Panc1 (cell line): ENCODE results near the gene TOP3A. TPM values are rescaled to one million over a fixed set of nuclear protein-coding genes. Genes with fewer than 3 reads are reported as not detected.

Experiments
- ATAC-seq: fragments of 200-7000 bp; cut with Tn5 transposase; 2 replicates; pipeline ENCODE4 v1.9.1; 2020; ENCODE audit warnings: mild to moderate bottlenecking, moderate library complexity
- BruUV-seq: library from RNA; stranded (reverse); fragments of 400-500 nt; replicated peaks from 2 replicates; lab custom pipeline; 2021; lab: Mats Ljungman, UMichigan
- CTCF ChIA-PET: fragments of 300-600 bp; sonication (Branson Sonifier 250); formaldehyde crosslinking; loops from one replicate; lab custom pipeline; 2022; ENCODE audit warnings: antibody characterized with exemption; lab: Charles Lee
- POLR2A ChIA-PET: fragments of 300-600 bp; sonication (Branson Sonifier 250); formaldehyde crosslinking; loops from one replicate; lab custom pipeline; 2022; ENCODE audit warnings: antibody characterized with exemption; lab: Charles Lee
- DNase-seq: peaks from one replicate; pipeline ENCODE4 v3.0.0-alpha.2; 2010; ENCODE audit warnings: low read depth, low spot score
- H3K27ac ChIP-seq: 2 replicates; pipeline ENCODE4 v1.5.1; 2011; ENCODE audit warnings: mild to moderate bottlenecking, low read length, inconsistent platforms
- H3K27me3 ChIP-seq: fragments of 200-500 bp; sonication (Bioruptor generic); 2 replicates; pipeline ENCODE4 v1.6.0; 2014; ENCODE audit warnings: low read length, inconsistent platforms; ENCODE audit not compliant: control insufficient read depth, insufficient read depth
- H3K36me3 ChIP-seq: fragments of 200-500 bp; sonication (Bioruptor generic); 2 replicates; pipeline ENCODE4 v1.5.1; 2014; ENCODE audit warnings: inconsistent platforms, mild to moderate bottlenecking, low read length, moderate library complexity; ENCODE audit not compliant: control insufficient read depth, insufficient read depth
- H3K4me1 ChIP-seq: 2 replicates; pipeline ENCODE4 v1.5.1; 2011; ENCODE audit warnings: inconsistent platforms, mild to moderate bottlenecking, low read length, moderate library complexity; ENCODE audit not compliant: control insufficient read depth, insufficient read depth
- H3K4me3 ChIP-seq, 2 experiments: 2 replicates each; pipeline ENCODE4 v1.5.1; 2011 to 2012; ENCODE audit warnings: low read depth in 2 of 2, low read length in 2 of 2, mild to moderate bottlenecking in 2 of 2, inconsistent platforms in 1 of 2, moderate library complexity in 1 of 2
- H3K9me3 ChIP-seq: fragments of 200-500 bp; sonication (Bioruptor generic); 2 replicates; pipeline ENCODE4 v1.5.1; 2014; ENCODE audit warnings: low read depth, mild to moderate bottlenecking, inconsistent platforms, low read length, moderate library complexity; ENCODE audit not compliant: control insufficient read depth, insufficient read depth
- POLR2AphosphoS5 ChIP-seq: IDR thresholded peaks from 2 replicates; pipeline ENCODE4 v1.6.1; 2012; ENCODE audit warnings: mild to moderate bottlenecking, low read depth, low read length, moderate library complexity
- SIN3A ChIP-seq: IDR thresholded peaks from 2 replicates; pipeline ENCODE4 v1.6.1; 2012; ENCODE audit warnings: low read depth, mild to moderate bottlenecking, low read length, moderate library complexity, borderline replicate concordance; ENCODE audit not compliant: insufficient read depth
- TCF7L2 ChIP-seq: IDR thresholded peaks from 2 replicates; pipeline ENCODE4 v1.6.1; 2011; ENCODE audit warnings: mild to moderate bottlenecking, low read depth, low read length, inconsistent platforms
- in situ Hi-C: cut with HindIII; loops from 2 replicates; pipeline ENCODE4 v1.10.0; 2016; ENCODE audit warnings: low sequenced_read_pairs, low pct_unique_long_range_greater_than_20kb
- intact Hi-C: fragments of 100-400 bp; cut with micrococcal nuclease; formaldehyde crosslinking; loops from one replicate; pipeline ENCODE4 v1.10.0; 2022; ENCODE audit not compliant: unreplicated experiment
- total RNA-seq: library from RNA; stranded (reverse); gene quantifications from one replicate; pipeline ENCODE4 v1.2.1, GENCODE V29; 2021; ENCODE audit not compliant: unreplicated experiment
- TF ChIP-seq, protein P1 (sequence below): fragments of 450-650 bp; IDR thresholded peaks from 2 replicates; pipeline ENCODE4 v1.5.1; 2017; ENCODE audit warnings: mild to moderate bottlenecking
- TF ChIP-seq, protein P2 (sequence below), 2 experiments: IDR thresholded peaks; 2 replicates each; pipeline ENCODE4 v1.6.1; 2011 to 2012; ENCODE audit warnings: low read depth in 2 of 2, control low read depth in 1 of 2, low read length in 1 of 2, mild to moderate bottlenecking in 1 of 2, moderate library complexity in 1 of 2; ENCODE audit not compliant: insufficient read depth in 1 of 2

Gene TOP3A
- total RNA-seq, 1 experiment from 2014 or later = 49.3 TPM

DNA sequence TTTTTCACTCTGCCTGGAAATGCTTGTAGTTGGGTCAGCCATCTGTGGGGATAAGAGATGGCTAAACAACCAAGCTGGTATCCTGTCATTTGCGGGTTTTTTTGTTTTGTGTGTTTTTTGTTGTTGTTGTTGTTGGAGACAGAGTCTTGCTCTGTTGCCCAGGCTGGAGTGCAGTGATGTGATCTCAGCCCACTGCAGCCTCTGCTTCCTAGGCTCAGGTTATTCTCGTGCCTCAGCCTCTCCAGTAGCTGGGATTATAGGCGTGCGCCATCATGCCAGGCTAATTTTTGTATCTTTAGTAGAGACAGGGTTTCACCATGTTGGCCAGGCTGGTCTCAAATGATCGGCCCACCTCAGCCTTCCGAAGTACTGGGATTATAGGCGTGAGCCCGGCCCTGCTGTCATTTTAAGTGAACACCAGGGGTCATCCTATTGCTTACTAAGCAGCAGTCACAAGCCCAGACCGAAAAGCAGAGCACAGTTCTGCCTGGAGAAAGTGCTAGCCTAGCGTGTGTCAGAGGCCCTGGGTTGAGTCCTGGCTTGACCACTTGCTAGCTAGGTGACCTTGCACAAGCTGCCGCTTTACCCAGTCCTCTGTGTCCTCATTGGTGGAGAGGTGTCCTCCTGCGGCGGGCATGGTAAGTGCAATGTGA, 4.9 kb upstream of the TOP3A start:
- no peak overlapping the region for H3K4me3 ChIP-seq
- DNase-seq = no peak
- POLR2A ChIA-PET = no interaction called here
- in situ Hi-C loops (no loop called here), intact Hi-C loops (no loop called here)
- peaks cover 2% of the 10 kb centered on the region; the same call in 1 of the 2 replicates for H3K36me3 ChIP-seq
- no peak for ATAC-seq
- no TSS peak for BruUV-seq
- no peaks in the 10 kb centered on the region for H3K27me3 ChIP-seq
- no peak overlapping the region for H3K27ac ChIP-seq
- CTCF ChIA-PET = no interaction called here
- no peaks in the 10 kb centered on the region for H3K9me3 ChIP-seq
- peaks cover 23% of the 10 kb centered on the region for H3K4me1 ChIP-seq
- TF ChIP-seq, protein P1, sequence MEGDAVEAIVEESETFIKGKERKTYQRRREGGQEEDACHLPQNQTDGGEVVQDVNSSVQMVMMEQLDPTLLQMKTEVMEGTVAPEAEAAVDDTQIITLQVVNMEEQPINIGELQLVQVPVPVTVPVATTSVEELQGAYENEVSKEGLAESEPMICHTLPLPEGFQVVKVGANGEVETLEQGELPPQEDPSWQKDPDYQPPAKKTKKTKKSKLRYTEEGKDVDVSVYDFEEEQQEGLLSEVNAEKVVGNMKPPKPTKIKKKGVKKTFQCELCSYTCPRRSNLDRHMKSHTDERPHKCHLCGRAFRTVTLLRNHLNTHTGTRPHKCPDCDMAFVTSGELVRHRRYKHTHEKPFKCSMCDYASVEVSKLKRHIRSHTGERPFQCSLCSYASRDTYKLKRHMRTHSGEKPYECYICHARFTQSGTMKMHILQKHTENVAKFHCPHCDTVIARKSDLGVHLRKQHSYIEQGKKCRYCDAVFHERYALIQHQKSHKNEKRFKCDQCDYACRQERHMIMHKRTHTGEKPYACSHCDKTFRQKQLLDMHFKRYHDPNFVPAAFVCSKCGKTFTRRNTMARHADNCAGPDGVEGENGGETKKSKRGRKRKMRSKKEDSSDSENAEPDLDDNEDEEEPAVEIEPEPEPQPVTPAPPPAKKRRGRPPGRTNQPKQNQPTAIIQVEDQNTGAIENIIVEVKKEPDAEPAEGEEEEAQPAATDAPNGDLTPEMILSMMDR = no peak; the same call in 1 of the 2 replicates
- TF ChIP-seq TCF7L2 (no peak), POLR2AphosphoS5 (no peak), SIN3A (no peak)
- TF ChIP-seq, protein P2, sequence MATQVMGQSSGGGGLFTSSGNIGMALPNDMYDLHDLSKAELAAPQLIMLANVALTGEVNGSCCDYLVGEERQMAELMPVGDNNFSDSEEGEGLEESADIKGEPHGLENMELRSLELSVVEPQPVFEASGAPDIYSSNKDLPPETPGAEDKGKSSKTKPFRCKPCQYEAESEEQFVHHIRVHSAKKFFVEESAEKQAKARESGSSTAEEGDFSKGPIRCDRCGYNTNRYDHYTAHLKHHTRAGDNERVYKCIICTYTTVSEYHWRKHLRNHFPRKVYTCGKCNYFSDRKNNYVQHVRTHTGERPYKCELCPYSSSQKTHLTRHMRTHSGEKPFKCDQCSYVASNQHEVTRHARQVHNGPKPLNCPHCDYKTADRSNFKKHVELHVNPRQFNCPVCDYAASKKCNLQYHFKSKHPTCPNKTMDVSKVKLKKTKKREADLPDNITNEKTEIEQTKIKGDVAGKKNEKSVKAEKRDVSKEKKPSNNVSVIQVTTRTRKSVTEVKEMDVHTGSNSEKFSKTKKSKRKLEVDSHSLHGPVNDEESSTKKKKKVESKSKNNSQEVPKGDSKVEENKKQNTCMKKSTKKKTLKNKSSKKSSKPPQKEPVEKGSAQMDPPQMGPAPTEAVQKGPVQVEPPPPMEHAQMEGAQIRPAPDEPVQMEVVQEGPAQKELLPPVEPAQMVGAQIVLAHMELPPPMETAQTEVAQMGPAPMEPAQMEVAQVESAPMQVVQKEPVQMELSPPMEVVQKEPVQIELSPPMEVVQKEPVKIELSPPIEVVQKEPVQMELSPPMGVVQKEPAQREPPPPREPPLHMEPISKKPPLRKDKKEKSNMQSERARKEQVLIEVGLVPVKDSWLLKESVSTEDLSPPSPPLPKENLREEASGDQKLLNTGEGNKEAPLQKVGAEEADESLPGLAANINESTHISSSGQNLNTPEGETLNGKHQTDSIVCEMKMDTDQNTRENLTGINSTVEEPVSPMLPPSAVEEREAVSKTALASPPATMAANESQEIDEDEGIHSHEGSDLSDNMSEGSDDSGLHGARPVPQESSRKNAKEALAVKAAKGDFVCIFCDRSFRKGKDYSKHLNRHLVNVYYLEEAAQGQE (IDR thresholded peaks at IDR 0.05; ENCODE audit: insufficient read depth in 1 of 2, low read depth in 2 of 2, low read length in 1 of 2) = no peak

DNA sequence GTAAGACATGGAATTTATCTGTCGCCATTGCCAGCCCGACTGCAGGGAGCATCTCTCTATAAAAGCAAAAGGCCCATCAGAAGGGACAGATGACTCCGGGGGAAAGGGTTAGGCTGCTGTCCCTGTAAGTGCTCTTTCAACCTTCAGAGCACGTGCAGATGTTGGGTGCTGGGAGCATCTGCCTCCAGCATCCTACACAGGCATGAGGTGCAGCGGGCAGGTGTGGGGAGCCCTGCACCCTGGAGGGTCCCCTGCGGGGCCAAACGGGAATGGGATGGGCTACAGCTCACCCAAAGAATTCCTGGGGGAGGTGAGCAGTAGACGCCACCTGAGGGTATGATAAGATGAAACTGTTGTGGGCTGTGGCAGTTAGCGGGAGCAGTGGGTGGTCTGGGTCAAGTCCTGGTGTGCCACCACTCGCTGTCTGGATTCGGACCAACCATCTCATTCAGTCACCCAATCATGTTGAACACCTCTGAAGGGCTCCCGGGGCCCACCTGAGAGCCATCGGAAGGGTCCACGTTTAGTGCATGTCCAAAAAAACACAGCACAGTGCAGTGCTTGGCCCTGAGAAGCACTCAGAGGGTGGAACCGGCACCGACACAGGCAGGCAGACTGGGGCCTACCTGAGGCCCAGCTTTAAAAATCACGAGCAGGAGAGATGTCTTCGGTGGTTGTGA, 4.1 kb upstream of the TOP3A start:
- ChIA-PET CTCF (no interaction called here), POLR2A (no interaction called here)
- Histone ChIP-seq H3K36me3 (peaks cover under 1% of the 10 kb centered on the region; the same call in 1 of the 2 replicates), H3K27ac (no peak overlapping the region), H3K27me3 (no peaks in the 10 kb centered on the region), H3K4me3 (peak overlapping the region; percentile 27 to 54), H3K9me3 (no peaks in the 10 kb centered on the region), H3K4me1 (peaks cover 23% of the 10 kb centered on the region)
- in situ Hi-C loops = no loop called here
- TF ChIP-seq, protein P2 (IDR thresholded peaks at IDR 0.05; ENCODE audit: insufficient read depth in 1 of 2, low read depth in 2 of 2, low read length in 1 of 2) = no peak
- TF ChIP-seq, protein P1 = no peak
- no peak for TF ChIP-seq POLR2AphosphoS5
- TF ChIP-seq TCF7L2 = no peak
- no peak for TF ChIP-seq SIN3A
- ATAC-seq (no peak), DNase-seq (no peak)
- intact Hi-C loops = no loop called here
- BruUV-seq = no TSS peak
